ENCODE data around the gene ZDHHC24. TPM values are rescaled to one million over a fixed set of nuclear protein-coding genes. Genes with fewer than 3 reads are reported as not detected.
"Not testable (repeated sequence)": the region's sequence is repeated elsewhere in the genome, so short reads cannot be mapped to it uniquely, and the experiment has no call there.

The ZDHHC24 gene
- total RNA-seq, 2 donors from 2014 or later: 10.9 to 16.5 TPM

GRCh38 chr11:66546966-66547661 is 1.3 kb upstream of the ZDHHC24 start:
- Histone ChIP-seq H3K27me3 (no peaks in the 10 kb centered on the region), H3K4me1 (peaks cover 0 to 45% of the 10 kb centered on the region in 2 donors), H3K36me3 (peaks cover 2% of the 10 kb centered on the region), H3K9me3 (no peaks in the 10 kb centered on the region), H3K27ac (peak overlapping the region in 1 of 2 donors; percentile 70), H3K4me3 (peak overlapping the region in 1 of 2 donors; percentile 91)
- TF ChIP-seq CTCF (IDR thresholded peaks at IDR 0.05): no peak
- no peak for DNase-seq (ENCODE audit: low spot score)

- Histone ChIP-seq H3K4me1 (peaks cover 0 to 45% of the 10 kb centered on the region in 2 donors), H3K9me3 (no peaks in the 10 kb centered on the region), H3K4me3 (peak within 1 kb of the TSS; percentile 77 to 91), H3K27ac (peak within 1 kb of the TSS; percentile 70 to 78), H3K27me3 (no peaks in the 10 kb centered on the region), H3K36me3 (peaks cover 8% of the 10 kb centered on the region)
- TF ChIP-seq CTCF (IDR thresholded peaks at IDR 0.05): no peak
- DNase-seq (ENCODE audit: low spot score): no peak
These were observed 619 bp upstream of the ZDHHC24 start, which contains the start of gene ACTN3 for GRCh38 chr11:66546368-66546965. ACTN3 (plus strand) TSS chr11:66546903; CDS start chr11:66546938, 35 bp downstream.

- not testable (repeated sequence) for DNase-seq (ENCODE audit: low spot score); H3K27me3 ChIP-seq; H3K9me3 ChIP-seq; H3K27ac ChIP-seq; H3K36me3 ChIP-seq
- Histone ChIP-seq H3K4me1 (peaks cover 0 to 45% of the 10 kb centered on the region in 2 donors), H3K4me3 (peak overlapping the region in 1 of 2 donors; percentile 91)
These were observed 896 bp downstream of the ZDHHC24 start for GRCh38 chr11:66544952-66545351.

- no peak for DNase-seq (ENCODE audit: low spot score)
- H3K9me3 ChIP-seq: no peaks in the 10 kb centered on the region
- TF ChIP-seq CTCF (IDR thresholded peaks at IDR 0.05): peak in 1 of 2 donors; percentile 53
- no peak overlapping the region for H3K4me3 ChIP-seq
- no peaks in the 10 kb centered on the region for H3K27me3 ChIP-seq
- H3K4me1 ChIP-seq: peaks cover 0 to 45% of the 10 kb centered on the region in 2 donors
- H3K36me3 ChIP-seq: peaks cover 15% of the 10 kb centered on the region
- no peak overlapping the region for H3K27ac ChIP-seq
These were observed 2.4 kb downstream of the ZDHHC24 start for GRCh38 chr11:66543263-66544107.

- DNase-seq (ENCODE audit: low spot score): no peak
- peaks cover 0 to 45% of the 10 kb centered on the region in 2 donors for H3K4me1 ChIP-seq
- H3K27ac ChIP-seq: no peak overlapping the region
- H3K27me3 ChIP-seq: no peaks in the 10 kb centered on the region
- H3K9me3 ChIP-seq: no peaks in the 10 kb centered on the region
- no peak for TF ChIP-seq CTCF (IDR thresholded peaks at IDR 0.05)
- H3K36me3 ChIP-seq: peaks cover 15% of the 10 kb centered on the region
- no peak overlapping the region for H3K4me3 ChIP-seq
These were observed 3.5 kb downstream of the ZDHHC24 start for GRCh38 chr11:66542362-66542761.

- H3K27ac ChIP-seq: no peak overlapping the region
- H3K4me1 ChIP-seq: peaks cover 0 to 40% of the 10 kb centered on the region in 2 donors
- no peaks in the 10 kb centered on the region for H3K27me3 ChIP-seq
- peaks cover 15% of the 10 kb centered on the region for H3K36me3 ChIP-seq
- no peak for TF ChIP-seq CTCF (IDR thresholded peaks at IDR 0.05)
- no peak overlapping the region for H3K4me3 ChIP-seq
- DNase-seq (ENCODE audit: low spot score): no peak
- no peaks in the 10 kb centered on the region for H3K9me3 ChIP-seq
These were observed 4.0 kb downstream of the ZDHHC24 start for GRCh38 chr11:66541892-66542291.

GRCh38 chr11:66540598-66540997 is 5.2 kb downstream of the ZDHHC24 start:
- H3K27ac ChIP-seq; H3K27me3 ChIP-seq; H3K4me3 ChIP-seq; DNase-seq (ENCODE audit: low spot score); H3K9me3 ChIP-seq: not testable (repeated sequence)
- H3K36me3 ChIP-seq: peaks cover 15% of the 10 kb centered on the region
- H3K4me1 ChIP-seq: peaks cover 0 to 33% of the 10 kb centered on the region in 2 donors
